Heart right ventricle (tissue), 16 donors: ENCODE data around the gene SRRM3. TPM values are rescaled to one million over a fixed set of nuclear protein-coding genes. Genes with fewer than 3 reads are reported as not detected.
"Not testable (repeated sequence)": the region's sequence is repeated elsewhere in the genome, so short reads cannot be mapped to it uniquely, and the experiment has no call there.

Experiments used
- ATAC-seq, 8 donors: fragments of 200-7000 bp; cut with Tn5 transposase; one replicate each; pipeline ENCODE4 v1.9.1; 2020; ENCODE audit warnings: mild to moderate bottlenecking in 8 of 8, moderate library complexity in 8 of 8, moderate number of reproducible peaks in 1 of 8
- DNase-seq, 2 donors: peaks; one replicate each; pipeline ENCODE4 v3.0.0-alpha.2; 2020
- H3K27ac ChIP-seq, 10 donors: fragments of 200-600 bp; sonication (generic) in 2 of 10; one replicate each; pipeline versions ENCODE4 v1.5.0 to v1.8.0; 2020 to 2022; ENCODE audit warnings: mild to moderate bottlenecking in 3 of 10
- H3K27me3 ChIP-seq, 7 donors: fragments of 200-600 bp; one replicate each; pipeline ENCODE4 v1.8.0; 2021 to 2022; ENCODE audit warnings: mild to moderate bottlenecking in 2 of 7
- H3K36me3 ChIP-seq, 9 donors: fragments of 200-600 bp; sonication (generic) in 1 of 9; one replicate each; pipeline versions ENCODE4 v1.5.0 to v1.8.0; 2020 to 2022; ENCODE audit warnings: mild to moderate bottlenecking in 2 of 9
- H3K4me1 ChIP-seq, 9 donors: fragments of 200-600 bp; sonication (generic) in 1 of 9; one replicate each; pipeline versions ENCODE4 v1.5.0 to v1.8.0; 2020 to 2022; ENCODE audit warnings: mild to moderate bottlenecking in 4 of 9
- H3K4me3 ChIP-seq, 10 donors: fragments of 200-600 bp; sonication (generic) in 2 of 10; one replicate each; pipeline versions ENCODE4 v1.5.0 to v1.8.0; 2020 to 2022; ENCODE audit warnings: mild to moderate bottlenecking in 7 of 10, moderate library complexity in 2 of 10
- H3K9me3 ChIP-seq, 11 donors: fragments of 200-600 bp in 10 of 11; sonication (generic) in 2 of 11; one replicate each; pipeline versions ENCODE4 v1.5.0 to v1.8.0; 2013 to 2022; ENCODE audit warnings: mild to moderate bottlenecking in 2 of 11, control low read depth in 1 of 11, moderate library complexity in 1 of 11
- CTCF ChIP-seq, 9 donors: fragments of 200-600 bp; sonication (generic) in 2 of 9; IDR thresholded peaks; one replicate each; pipeline versions ENCODE4 v1.5.0 to v1.8.0; 2021 to 2022; ENCODE audit warnings: antibody characterized with exemption in 9 of 9, mild to moderate bottlenecking in 5 of 9, moderate library complexity in 1 of 9
- WGBS, 2 donors: extraction: QIAGEN DNeasy Blood & Tissue Kit; methylation state at CpG; one replicate each; pipeline ENCODE4 v1.1.7; 2013; ENCODE audit warnings: inconsistent platforms in 1 of 2; 5-methylcytosine and 5-hydroxymethylcytosine counted together
- intact Hi-C, 10 donors: fragments of 100-400 bp; cut with DNase I; formaldehyde crosslinking; loops; one replicate each; pipeline versions ENCODE4 v1.11.1 to v1.14.2; 2022
- polyA plus RNA-seq, 2 donors: library from polyadenylated mRNA; stranded (reverse); fragments of 200-250 nt; gene quantifications; one replicate each; pipeline ENCODE4 v1.2.3, GENCODE V29; 2013
- total RNA-seq, 10 donors: library from RNA; stranded (reverse); fragmentation: NEBNext Ultra II Directional in 3 of 10; extraction: Animal tissue kit (Norgen Biotek cat#: 25700) in 3 of 10; gene quantifications; one replicate each; pipeline versions ENCODE4 v1.2.1 to v1.2.4, GENCODE V29; 2021 to 2023
- donor health status: Arrhythmogenic right ventricular cardiomyopathy.
- donor health status: ischemic (EF 13 %, LVEDD 7.1; RV severe dilation, severe dysfunction).
- donor health status: healthy with polysubstance abuse.
- donor health status: DM: no; HTN: yes; CAD: no.
- donor health status: DM: no; HTN: no; CAD: no.
- donor health status: ischemic (EF 25% LVEDD 6.9; RV normal size, moderate dysfunction).
- donor health status: ischemic (EF 25% LVEDD 5.7; RV mildly dilated, moderate dysfunction).
- donor health status: healthy.
- donor health status: DM: yes; HTN: yes; CAD: no.
- donor health status: Ischemic cardiomyopathy.
- donor health status: ischemic (EF 35%, LVEDD 5.7; RV mildly dilated, moderate dysfunction).
- donor health status: nonischemic (EF 11% LVEDD 7.7; RV severe dilation, severe dysfunction).
- donor health status: DM: yes; HTN: yes; CAD: no.
- donor health status: PGD.
- donor health status: ischemic (EF 29% LVEDD 5.4; RV normal size, mild dysfunction).
- donor health status: nonischemic (EF 23%, LVEDD 6.1; RV moderate dilation, normal function).

SRRM3 gene
- total and polyA plus RNA-seq, 12 donors, result 1.0 to 36.2 (median 5.5) TPM

- intact Hi-C loops, result loop anchor here in 1 of 10 donors (5.0 kb wide), 1 partner anchor 91 kb away; no protein-coding TSS in a partner anchor
- no peak for TF ChIP-seq CTCF (IDR thresholded peaks at IDR 0.05)
- Histone ChIP-seq H3K36me3 (no peaks in the 10 kb centered on the region), H3K27me3 (peaks cover 11 to 67% (median 53%) of the 10 kb centered on the region in 7 donors), H3K4me3 (no peak overlapping the region), H3K4me1 (peaks cover 4 to 15% (median 10%) of the 10 kb centered on the region in 9 donors), H3K27ac (no peak overlapping the region), H3K9me3 (no peaks in the 10 kb centered on the region)
- DNase-seq (no peak), ATAC-seq (no peak)
- 35 to 44% methylated on average over 5 of the region's 5 CpGs for WGBS, 2 donors
Observed at GRCh38 chr7:76268376-76268775, 66.7 kb downstream of the SRRM3 start.

GRCh38 chr7:76269895-76270294 is 68.2 kb downstream of the SRRM3 start:
- WGBS, 2 donors, result 14 to 15% methylated on average over 5 of the region's 5 CpGs
- Histone ChIP-seq H3K9me3 (no peaks in the 10 kb centered on the region), H3K4me3 (no peak overlapping the region), H3K27me3 (peaks cover 11 to 77% (median 64%) of the 10 kb centered on the region in 7 donors), H3K4me1 (peaks cover 4 to 15% (median 10%) of the 10 kb centered on the region in 9 donors), H3K36me3 (no peaks in the 10 kb centered on the region), H3K27ac (no peak overlapping the region)
- DNase-seq (no peak), ATAC-seq (no peak)
- no peak for TF ChIP-seq CTCF (IDR thresholded peaks at IDR 0.05)
- intact Hi-C loops, result loop anchor here in 2 of 10 donors (5.0 to 10.0 kb wide), 2 partner anchors 93 to 95 kb away; no protein-coding TSS in a partner anchor

GRCh38 chr7:76271384-76271783 is 69.7 kb downstream of the SRRM3 start:
- ATAC-seq, H3K9me3 ChIP-seq, DNase-seq, H3K36me3 ChIP-seq, H3K4me3 ChIP-seq, H3K27ac ChIP-seq: not testable (repeated sequence)
- 93% methylated on average over 2 of the region's 2 CpGs for WGBS, 2 donors
- peaks cover 4 to 15% (median 10%) of the 10 kb centered on the region in 9 donors for H3K4me1 ChIP-seq
- intact Hi-C loops, result loop anchor here in 1 of 10 donors (10.0 kb wide), 1 partner anchor 97 kb away; no protein-coding TSS in a partner anchor
- peaks cover 11 to 79% (median 68%) of the 10 kb centered on the region in 7 donors for H3K27me3 ChIP-seq

GRCh38 chr7:76272142-76272541 is 70.4 kb downstream of the SRRM3 start:
- H3K9me3 ChIP-seq, result no peaks in the 10 kb centered on the region
- ATAC-seq (no peak), DNase-seq (no peak)
- no peak overlapping the region for H3K27ac ChIP-seq
- no peak overlapping the region for H3K4me3 ChIP-seq
- no peaks in the 10 kb centered on the region for H3K36me3 ChIP-seq
- peaks cover 1 to 11% (median 9%) of the 10 kb centered on the region in 9 donors for H3K4me1 ChIP-seq
- intact Hi-C loops, result loop anchor here in 1 of 10 donors (10.0 kb wide), 1 partner anchor 97 kb away; no protein-coding TSS in a partner anchor
- WGBS, 2 donors, result 93 to 96% methylated on average over 6 of the region's 6 CpGs
- no peak for TF ChIP-seq CTCF (IDR thresholded peaks at IDR 0.05)
- H3K27me3 ChIP-seq, result peaks cover 5 to 79% (median 70%) of the 10 kb centered on the region in 7 donors

GRCh38 chr7:76272851-76273497 is 71.3 kb downstream of the SRRM3 start:
- no peak for DNase-seq
- 30 to 35% methylated on average over 7 of the region's 7 CpGs for WGBS, 2 donors
- intact Hi-C loops, result loop anchor here in 1 of 10 donors (10.0 kb wide), 1 partner anchor 98 kb away; no protein-coding TSS in a partner anchor

More at GRCh38 chr7:76272851-76273497, 71.3 kb downstream of the SRRM3 start:
- H3K9me3 ChIP-seq, result no peaks in the 10 kb centered on the region
- no peaks in the 10 kb centered on the region for H3K36me3 ChIP-seq
- TF ChIP-seq CTCF (IDR thresholded peaks at IDR 0.05), result no peak
- no peak overlapping the region for H3K27ac ChIP-seq
- ATAC-seq, result no peak
- peaks cover 0 to 5% (median 4%) of the 10 kb centered on the region in 9 donors for H3K4me1 ChIP-seq
- no peak overlapping the region for H3K4me3 ChIP-seq
- peaks cover 0 to 73% (median 62%) of the 10 kb centered on the region in 7 donors for H3K27me3 ChIP-seq
